ENCODE measurements around the gene RHOBTB1.

Gene RHOBTB1

DNA sequence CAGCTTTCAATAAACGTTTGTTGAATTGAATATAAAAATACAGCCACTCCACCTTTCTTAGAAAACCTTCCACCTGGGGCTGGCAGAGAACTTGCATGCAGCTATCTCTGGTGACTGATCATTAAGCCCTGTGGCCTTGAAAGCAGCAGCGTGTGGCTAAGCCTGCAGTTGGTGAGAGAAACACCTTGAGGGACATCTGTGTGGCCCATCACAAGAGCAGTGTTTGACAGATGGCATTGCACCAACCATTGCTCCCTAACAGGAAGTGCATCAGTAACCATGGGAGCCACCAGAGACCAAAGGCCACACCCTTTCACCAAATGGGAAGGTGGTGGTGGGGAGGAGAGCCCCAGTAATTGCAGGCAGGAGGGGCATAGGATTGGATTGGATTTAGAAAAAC is 22.4 kb downstream of the RHOBTB1 start:
- ATAC-seq = no peak
- no peak for TF ChIP-seq ZC3H10 (CRISPR knock-in tag; IDR thresholded peaks at IDR 0.05)
- TF ChIP-seq ESRRG (CRISPR knock-in tag; IDR thresholded peaks at IDR 0.05) = no peak

DNA sequence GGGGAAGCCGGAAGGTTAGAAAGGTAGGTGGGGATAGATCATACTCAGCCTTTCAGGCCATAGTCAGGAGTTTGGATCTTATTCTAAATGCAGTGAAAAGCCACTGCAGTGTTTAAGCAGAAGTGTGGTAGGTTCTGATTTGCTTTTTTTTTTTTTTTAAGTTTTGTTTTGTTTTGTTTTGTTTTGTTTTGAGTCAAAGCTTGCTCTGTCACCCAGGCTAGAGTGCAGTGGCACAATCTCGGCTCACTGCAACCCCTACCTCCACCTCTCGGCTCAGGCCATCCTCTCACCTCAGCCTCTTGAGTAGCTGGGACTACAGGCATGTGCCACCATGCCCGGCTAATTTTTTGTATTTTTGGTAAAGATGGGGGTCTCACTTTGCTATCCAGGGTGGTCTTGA is 23.5 kb downstream of the RHOBTB1 start:
- TF ChIP-seq ESRRG (CRISPR knock-in tag; IDR thresholded peaks at IDR 0.05) = no peak
- TF ChIP-seq, protein P1, sequence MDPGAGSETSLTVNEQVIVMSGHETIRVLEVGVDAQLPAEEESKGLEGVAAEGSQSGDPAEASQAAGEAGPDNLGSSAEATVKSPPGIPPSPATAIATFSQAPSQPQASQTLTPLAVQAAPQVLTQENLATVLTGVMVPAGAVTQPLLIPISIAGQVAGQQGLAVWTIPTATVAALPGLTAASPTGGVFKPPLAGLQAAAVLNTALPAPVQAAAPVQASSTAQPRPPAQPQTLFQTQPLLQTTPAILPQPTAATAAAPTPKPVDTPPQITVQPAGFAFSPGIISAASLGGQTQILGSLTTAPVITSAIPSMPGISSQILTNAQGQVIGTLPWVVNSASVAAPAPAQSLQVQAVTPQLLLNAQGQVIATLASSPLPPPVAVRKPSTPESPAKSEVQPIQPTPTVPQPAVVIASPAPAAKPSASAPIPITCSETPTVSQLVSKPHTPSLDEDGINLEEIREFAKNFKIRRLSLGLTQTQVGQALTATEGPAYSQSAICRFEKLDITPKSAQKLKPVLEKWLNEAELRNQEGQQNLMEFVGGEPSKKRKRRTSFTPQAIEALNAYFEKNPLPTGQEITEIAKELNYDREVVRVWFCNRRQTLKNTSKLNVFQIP (CRISPR knock-in tag; IDR thresholded peaks at IDR 0.05; ENCODE audit: borderline replicate concordance, low read depth) = no peak
- no peak for TF ChIP-seq SNAI2 (CRISPR knock-in tag; IDR thresholded peaks at IDR 0.05)
- TF ChIP-seq, protein P2, sequence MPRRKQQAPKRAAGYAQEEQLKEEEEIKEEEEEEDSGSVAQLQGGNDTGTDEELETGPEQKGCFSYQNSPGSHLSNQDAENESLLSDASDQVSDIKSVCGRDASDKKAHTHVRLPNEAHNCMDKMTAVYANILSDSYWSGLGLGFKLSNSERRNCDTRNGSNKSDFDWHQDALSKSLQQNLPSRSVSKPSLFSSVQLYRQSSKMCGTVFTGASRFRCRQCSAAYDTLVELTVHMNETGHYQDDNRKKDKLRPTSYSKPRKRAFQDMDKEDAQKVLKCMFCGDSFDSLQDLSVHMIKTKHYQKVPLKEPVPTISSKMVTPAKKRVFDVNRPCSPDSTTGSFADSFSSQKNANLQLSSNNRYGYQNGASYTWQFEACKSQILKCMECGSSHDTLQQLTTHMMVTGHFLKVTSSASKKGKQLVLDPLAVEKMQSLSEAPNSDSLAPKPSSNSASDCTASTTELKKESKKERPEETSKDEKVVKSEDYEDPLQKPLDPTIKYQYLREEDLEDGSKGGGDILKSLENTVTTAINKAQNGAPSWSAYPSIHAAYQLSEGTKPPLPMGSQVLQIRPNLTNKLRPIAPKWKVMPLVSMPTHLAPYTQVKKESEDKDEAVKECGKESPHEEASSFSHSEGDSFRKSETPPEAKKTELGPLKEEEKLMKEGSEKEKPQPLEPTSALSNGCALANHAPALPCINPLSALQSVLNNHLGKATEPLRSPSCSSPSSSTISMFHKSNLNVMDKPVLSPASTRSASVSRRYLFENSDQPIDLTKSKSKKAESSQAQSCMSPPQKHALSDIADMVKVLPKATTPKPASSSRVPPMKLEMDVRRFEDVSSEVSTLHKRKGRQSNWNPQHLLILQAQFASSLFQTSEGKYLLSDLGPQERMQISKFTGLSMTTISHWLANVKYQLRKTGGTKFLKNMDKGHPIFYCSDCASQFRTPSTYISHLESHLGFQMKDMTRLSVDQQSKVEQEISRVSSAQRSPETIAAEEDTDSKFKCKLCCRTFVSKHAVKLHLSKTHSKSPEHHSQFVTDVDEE (CRISPR knock-in tag; IDR thresholded peaks at IDR 0.05) = no peak
- no peak for TF ChIP-seq ZFP3 (CRISPR knock-in tag; IDR thresholded peaks at IDR 0.05)
- TF ChIP-seq TOX (CRISPR knock-in tag; IDR thresholded peaks at IDR 0.05; ENCODE audit: borderline replicate concordance) = no peak
- TF ChIP-seq, protein P3, sequence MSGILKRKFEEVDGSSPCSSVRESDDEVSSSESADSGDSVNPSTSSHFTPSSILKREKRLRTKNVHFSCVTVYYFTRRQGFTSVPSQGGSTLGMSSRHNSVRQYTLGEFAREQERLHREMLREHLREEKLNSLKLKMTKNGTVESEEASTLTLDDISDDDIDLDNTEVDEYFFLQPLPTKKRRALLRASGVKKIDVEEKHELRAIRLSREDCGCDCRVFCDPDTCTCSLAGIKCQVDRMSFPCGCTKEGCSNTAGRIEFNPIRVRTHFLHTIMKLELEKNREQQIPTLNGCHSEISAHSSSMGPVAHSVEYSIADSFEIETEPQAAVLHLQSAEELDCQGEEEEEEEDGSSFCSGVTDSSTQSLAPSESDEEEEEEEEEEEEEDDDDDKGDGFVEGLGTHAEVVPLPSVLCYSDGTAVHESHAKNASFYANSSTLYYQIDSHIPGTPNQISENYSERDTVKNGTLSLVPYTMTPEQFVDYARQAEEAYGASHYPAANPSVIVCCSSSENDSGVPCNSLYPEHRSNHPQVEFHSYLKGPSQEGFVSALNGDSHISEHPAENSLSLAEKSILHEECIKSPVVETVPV (CRISPR knock-in tag; IDR thresholded peaks at IDR 0.05) = no peak
- no peak for ATAC-seq

DNA sequence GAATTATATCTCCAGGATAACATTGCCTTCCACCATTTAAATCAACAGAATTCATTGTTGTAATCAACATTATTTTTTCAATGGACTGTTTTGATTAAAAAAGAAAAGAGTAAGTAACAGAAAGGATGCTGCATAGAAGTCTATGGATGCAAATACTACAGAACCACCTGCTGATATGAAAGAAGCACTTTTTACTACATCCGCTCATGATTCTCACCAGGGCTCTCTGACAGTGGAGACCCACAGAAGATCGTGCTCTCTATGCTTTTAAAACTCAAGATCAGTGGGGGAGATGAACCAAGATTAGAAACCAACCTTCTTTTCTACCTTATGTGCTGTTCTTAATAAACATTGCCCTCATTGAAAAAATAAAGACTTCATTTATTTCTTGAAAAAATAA is 24.4 kb downstream of the RHOBTB1 start:
- ATAC-seq = no peak
- TF ChIP-seq ARNTL (CRISPR knock-in tag; IDR thresholded peaks at IDR 0.05; ENCODE audit: borderline replicate concordance, low read depth) (no peak), TOX (CRISPR knock-in tag; IDR thresholded peaks at IDR 0.05; ENCODE audit: borderline replicate concordance) (no peak)
- TF ChIP-seq, protein P4, sequence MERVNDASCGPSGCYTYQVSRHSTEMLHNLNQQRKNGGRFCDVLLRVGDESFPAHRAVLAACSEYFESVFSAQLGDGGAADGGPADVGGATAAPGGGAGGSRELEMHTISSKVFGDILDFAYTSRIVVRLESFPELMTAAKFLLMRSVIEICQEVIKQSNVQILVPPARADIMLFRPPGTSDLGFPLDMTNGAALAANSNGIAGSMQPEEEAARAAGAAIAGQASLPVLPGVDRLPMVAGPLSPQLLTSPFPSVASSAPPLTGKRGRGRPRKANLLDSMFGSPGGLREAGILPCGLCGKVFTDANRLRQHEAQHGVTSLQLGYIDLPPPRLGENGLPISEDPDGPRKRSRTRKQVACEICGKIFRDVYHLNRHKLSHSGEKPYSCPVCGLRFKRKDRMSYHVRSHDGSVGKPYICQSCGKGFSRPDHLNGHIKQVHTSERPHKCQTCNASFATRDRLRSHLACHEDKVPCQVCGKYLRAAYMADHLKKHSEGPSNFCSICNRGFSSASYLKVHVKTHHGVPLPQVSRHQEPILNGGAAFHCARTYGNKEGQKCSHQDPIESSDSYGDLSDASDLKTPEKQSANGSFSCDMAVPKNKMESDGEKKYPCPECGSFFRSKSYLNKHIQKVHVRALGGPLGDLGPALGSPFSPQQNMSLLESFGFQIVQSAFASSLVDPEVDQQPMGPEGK (CRISPR knock-in tag; IDR thresholded peaks at IDR 0.05; ENCODE audit: borderline replicate concordance) = no peak

DNA sequence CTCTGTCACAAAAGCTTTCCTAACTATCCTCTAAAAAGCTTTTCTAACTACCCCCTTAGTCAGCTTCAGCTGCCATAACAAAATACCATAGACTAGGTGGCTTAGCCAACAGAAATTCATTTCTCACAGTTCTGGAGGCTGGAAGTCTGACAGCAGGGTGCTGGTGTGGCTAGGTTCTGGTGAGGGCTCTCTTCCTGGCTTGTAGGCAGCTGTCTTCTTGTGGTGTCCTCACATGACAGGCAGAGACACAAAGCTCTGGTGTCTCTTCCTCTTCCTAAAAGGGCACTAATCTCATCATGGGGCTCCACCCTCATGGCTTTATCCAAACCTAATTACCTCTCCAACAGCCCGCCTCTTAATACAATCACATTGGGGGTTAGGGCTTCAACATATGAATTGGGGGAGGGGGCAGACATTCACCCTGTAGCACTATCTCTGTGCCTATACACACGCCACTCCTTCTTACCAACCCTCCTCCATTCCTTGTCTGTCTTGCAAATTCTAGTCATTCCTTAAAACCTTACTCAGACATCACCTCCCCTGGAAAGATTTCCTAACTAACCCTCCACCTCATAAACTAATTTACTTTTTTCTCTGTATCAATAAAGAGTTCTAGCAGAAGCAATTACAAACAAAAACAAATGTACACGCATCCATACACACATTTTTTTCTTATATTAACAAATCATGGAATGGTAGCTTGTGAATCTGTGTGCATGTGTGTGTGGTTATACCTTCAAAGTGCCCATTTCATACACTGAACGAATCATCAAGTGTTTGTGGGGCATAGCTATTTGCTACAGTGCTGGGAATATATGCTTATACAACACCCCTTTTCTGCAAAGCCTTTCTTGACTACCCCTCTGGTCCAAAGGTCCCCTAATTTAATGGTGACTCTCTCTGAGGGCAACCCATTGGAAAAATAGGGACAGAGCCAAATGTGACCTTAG is 26.4 kb downstream of the RHOBTB1 start:
- no peak for TF ChIP-seq ZNF70 (CRISPR knock-in tag; IDR thresholded peaks at IDR 0.05)
- TF ChIP-seq GLIS3 (CRISPR knock-in tag; IDR thresholded peaks at IDR 0.05) = no peak
- no peak for TF ChIP-seq ISL1 (CRISPR knock-in tag; IDR thresholded peaks at IDR 0.05)
- TF ChIP-seq RARB (CRISPR knock-in tag; IDR thresholded peaks at IDR 0.05) = no peak
- no peak for TF ChIP-seq ZNF565 (CRISPR knock-in tag; conservative IDR thresholded peaks at IDR 0.05; ENCODE audit: low read depth)
- no peak for ATAC-seq

DNA sequence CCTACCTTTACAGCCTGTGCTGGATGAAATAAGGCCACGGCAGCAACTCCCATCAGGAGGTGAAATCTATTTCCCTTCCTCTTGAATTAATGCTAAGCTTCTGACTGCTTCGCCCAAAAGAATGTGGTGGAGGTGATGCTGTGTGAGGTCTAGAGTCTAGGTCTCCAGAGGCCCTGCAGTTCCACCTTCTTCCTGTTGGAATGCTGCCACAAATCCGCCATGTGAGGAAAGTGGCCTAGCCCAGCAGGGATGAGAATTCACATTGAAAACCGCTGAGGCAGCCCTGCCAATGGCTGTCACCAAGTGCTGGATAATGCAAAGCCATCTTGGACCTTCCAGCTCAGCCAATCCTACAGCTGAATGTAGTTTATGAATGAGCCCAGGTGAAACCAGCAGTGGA is 28.0 kb downstream of the RHOBTB1 start:
- no peak for ATAC-seq
- TF ChIP-seq CSDC2 (CRISPR knock-in tag; IDR thresholded peaks at IDR 0.05) (no peak), ESRRG (CRISPR knock-in tag; IDR thresholded peaks at IDR 0.05) (no peak), PPARA (CRISPR knock-in tag; IDR thresholded peaks at IDR 0.05; ENCODE audit: borderline replicate concordance) (no peak), ZNF565 (CRISPR knock-in tag; conservative IDR thresholded peaks at IDR 0.05; ENCODE audit: low read depth) (no peak), GLIS3 (CRISPR knock-in tag; IDR thresholded peaks at IDR 0.05) (no peak), TCF4 (CRISPR knock-in tag; IDR thresholded peaks at IDR 0.05; ENCODE audit: borderline replicate concordance) (no peak), ISL1 (CRISPR knock-in tag; IDR thresholded peaks at IDR 0.05) (no peak), ZFP3 (CRISPR knock-in tag; IDR thresholded peaks at IDR 0.05) (no peak), TOX (CRISPR knock-in tag; IDR thresholded peaks at IDR 0.05; ENCODE audit: borderline replicate concordance) (no peak), RARB (CRISPR knock-in tag; IDR thresholded peaks at IDR 0.05) (no peak)
- TF ChIP-seq, protein P2 (CRISPR knock-in tag; IDR thresholded peaks at IDR 0.05) = no peak
- TF ChIP-seq, protein P1 (CRISPR knock-in tag; IDR thresholded peaks at IDR 0.05; ENCODE audit: borderline replicate concordance, low read depth) = no peak

Data from SK-N-SH treated with all-trans-retinoic acid at 6 μM for 48 hours (cell line).